ENCODE results near the gene HAUS5.

GRCh38 chr19:35566738-35567137 lies 45.8 kb upstream of the HAUS5 start:
- TF ChIP-seq, protein P1, sequence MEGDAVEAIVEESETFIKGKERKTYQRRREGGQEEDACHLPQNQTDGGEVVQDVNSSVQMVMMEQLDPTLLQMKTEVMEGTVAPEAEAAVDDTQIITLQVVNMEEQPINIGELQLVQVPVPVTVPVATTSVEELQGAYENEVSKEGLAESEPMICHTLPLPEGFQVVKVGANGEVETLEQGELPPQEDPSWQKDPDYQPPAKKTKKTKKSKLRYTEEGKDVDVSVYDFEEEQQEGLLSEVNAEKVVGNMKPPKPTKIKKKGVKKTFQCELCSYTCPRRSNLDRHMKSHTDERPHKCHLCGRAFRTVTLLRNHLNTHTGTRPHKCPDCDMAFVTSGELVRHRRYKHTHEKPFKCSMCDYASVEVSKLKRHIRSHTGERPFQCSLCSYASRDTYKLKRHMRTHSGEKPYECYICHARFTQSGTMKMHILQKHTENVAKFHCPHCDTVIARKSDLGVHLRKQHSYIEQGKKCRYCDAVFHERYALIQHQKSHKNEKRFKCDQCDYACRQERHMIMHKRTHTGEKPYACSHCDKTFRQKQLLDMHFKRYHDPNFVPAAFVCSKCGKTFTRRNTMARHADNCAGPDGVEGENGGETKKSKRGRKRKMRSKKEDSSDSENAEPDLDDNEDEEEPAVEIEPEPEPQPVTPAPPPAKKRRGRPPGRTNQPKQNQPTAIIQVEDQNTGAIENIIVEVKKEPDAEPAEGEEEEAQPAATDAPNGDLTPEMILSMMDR (optimal IDR thresholded peaks at IDR 0.05 in 1 of 3, IDR thresholded peaks at IDR 0.05 in 1 of 3, conservative IDR thresholded peaks at IDR 0.05 in 1 of 3; ENCODE audit: extremely low read depth in 1 of 3, insufficient read depth in 2 of 3, low read length in 3 of 3) = no peak
- TF ChIP-seq EZH2 (IDR thresholded peaks at IDR 0.05; ENCODE audit: low read length) = no peak

Data from keratinocyte (primary cell).